GM08714 (cell line): ENCODE results near the gene NMUR1.

ENCODE experiments used
- H3K4me3 ChIP-seq: fragments of 200-500 bp; sonication (Bioruptor generic); 2 replicates; pipeline ENCODE4 v1.5.1; 2014; ENCODE audit warnings: mild to moderate bottlenecking, low read length, inconsistent platforms
- ZNF274 ChIP-seq: IDR thresholded peaks from 2 replicates; pipeline ENCODE4 v1.6.1; 2012; ENCODE audit warnings: mild to moderate bottlenecking, low read depth, low read length

The NMUR1 gene

GRCh38 chr2:231525248-231526163 lies 4.7 kb downstream of the NMUR1 start:
- no peak for TF ChIP-seq ZNF274
- no peak overlapping the region for H3K4me3 ChIP-seq

DNA sequence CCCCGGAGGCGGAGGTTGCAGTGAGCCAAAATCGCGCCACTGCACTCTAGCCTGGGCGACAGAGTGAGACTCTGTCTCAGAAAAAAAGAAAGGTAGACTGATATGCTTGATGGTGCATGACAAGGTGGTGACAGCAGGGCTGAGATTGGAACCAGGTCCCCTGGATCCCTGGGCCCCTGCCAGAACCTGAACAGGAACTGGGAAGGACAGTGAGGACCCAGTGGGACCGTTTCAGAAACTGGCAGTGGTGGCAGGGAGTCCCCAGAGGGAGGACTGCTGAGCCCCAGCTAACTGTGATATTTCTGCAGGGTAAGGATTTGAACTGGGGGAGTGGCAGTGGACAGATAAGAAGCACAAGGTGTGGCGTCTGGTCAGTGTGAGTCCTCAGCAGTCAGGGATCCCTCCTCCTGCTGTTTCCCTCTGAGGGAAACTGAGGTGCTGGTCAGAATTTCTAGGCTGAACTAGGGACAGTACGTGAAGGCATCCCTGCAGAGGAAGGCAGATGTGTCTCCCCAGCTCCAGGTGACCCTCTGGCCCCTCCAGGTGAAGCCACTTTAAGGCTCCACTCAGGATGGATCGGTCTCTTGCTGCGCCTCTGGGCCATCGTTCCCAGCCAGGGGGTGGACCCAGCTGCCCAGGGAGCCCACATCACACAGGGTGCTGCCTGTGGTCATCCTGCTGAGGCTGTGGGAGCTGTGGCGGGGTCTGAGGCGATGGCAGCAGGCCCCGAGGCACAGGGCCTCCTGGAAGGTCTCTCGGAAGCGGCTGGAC lies 5.6 kb downstream of the NMUR1 start:
- no peak overlapping the region for H3K4me3 ChIP-seq
- TF ChIP-seq ZNF274 = no peak

DNA sequence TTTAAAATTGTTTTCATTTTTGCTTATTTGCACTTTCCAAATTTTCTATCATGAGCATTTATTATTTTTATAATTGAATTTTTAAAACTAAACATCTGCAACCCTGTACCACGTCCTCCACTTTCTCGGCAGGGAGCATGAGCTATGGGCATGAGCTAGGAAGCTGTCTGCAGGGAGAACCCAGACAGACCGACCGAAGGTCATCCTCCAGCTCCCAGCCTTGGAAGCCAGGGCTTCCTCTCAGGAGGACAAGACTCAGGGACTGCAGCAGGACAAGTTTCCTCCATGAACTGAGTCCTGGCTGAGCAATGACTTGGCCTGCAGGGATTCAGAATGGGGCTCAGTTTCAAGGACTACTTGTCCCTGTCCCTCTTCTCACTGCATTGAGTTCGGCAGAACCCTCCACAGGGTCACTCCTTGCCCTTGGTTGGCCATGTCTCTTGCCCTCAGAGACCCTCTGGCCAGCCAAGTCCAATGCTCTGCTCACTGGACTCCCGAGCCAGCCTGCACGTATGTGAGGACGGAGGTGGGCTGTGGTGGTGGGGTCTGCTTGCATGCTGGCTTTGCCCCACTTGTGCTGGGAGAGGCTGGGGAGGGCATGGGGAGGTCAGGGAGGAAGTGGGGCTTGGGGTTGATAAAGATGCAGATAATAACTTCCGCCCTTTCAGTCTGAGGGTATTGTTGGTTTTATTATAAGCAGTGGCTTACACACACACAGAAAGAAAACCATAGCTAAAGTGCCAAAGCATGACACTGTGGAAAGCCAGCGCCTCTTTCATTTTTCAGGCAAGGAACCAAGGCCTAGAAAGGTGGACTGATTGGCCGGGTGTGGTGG lies 6.6 kb downstream of the NMUR1 start:
- no peak for TF ChIP-seq ZNF274
- H3K4me3 ChIP-seq = no peak overlapping the region

DNA sequence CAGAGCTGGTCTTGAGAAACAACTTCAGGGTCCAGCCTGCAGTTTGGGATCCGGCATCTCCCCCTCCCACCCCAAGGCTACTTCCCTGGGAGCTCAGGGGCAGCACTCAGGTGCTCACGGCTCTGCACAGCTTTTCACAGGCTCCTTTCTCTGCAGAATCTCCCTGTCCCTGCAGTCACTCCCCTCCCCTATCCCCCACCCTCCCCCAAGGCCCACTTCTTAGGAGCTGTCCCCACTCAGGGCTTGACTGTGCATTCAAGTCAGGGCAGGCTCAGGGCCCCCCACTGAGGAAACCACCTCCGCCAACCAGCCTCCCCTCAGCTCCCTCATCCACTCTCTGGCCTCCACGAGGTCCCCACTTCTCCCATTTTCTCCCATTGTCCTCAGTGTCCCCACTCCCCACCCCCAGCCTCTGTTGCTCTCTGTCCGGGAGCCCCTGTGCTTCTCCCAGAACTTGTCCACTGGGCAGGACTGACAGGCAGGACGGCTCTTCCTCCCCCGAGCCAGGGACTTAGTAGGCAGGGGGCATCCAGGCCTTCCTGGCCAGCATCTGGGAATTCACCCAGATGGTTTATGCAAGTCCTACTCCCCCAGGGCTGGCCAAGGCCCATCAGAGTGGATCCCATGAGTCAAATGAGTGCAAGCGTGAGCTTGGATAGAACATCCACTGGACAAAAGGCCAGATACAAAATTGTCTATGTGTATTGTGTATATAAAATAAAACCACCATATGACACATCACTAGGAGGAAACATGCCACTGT lies 7.6 kb downstream of the NMUR1 start:
- no peak for TF ChIP-seq ZNF274
- H3K4me3 ChIP-seq = no peak overlapping the region

DNA sequence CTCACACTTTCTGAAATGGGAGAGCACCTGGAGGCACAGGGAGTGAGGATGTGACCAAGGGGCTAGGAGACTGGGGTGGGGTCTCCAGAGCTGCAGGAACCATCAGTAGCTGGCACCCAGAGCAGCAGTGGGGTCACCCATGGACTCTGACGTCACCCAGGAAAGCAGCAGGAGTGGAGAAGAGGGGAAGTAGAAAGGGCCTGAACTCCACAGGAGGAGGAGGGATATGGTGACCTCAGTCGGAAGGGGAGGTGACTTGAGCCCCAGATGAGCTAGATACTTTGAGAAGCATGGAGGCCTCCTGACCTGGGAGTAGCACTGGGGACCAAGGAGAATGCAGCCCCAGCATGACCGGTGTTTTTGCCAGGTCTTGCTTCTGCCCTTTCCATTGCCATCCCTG lies 8.8 kb downstream of the NMUR1 start:
- TF ChIP-seq ZNF274 = no peak
- no peak overlapping the region for H3K4me3 ChIP-seq

GRCh38 chr2:231519975-231520555 lies 10.2 kb downstream of the NMUR1 start:
- no peak overlapping the region for H3K4me3 ChIP-seq
- no peak for TF ChIP-seq ZNF274

DNA sequence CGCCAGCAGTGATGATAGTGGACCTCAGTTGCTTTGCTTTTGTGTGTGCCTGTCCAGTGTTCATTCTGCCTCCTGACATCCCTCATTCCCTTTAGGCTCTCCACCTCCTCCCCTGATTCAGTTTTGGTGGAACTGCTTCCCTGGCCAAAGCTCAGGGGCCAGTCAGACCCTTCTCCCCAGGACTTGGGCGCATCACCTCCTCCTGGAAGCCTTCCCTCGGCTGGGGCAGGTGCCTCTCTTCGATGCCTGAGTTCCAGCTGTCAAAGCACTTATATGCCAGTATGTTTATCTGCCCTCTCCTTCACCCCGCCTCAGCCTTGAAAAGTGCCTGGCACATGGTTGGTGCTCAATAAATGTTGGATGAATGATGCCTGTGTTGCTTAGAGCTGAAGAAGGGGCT lies 11.5 kb downstream of the NMUR1 start:
- no peak for TF ChIP-seq ZNF274
- H3K4me3 ChIP-seq = no peak overlapping the region

DNA sequence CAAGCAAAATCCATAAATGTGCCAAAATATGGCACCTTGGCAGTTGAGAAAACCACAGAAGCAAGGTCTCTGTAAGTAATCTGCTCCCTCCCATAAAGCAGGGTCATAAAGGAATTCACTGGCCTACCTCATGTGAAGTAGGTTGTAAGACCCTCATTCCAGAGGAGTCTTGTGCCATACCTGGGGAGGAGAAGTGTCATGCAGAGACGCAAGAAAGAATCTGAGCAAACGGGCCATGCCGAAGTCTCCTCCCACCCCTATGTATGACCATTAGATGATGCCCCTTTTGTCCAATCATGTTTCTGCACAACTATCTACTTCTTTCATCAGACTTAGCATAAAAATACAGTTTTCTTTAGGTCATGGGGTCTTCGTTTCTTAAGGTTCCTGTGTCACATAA lies 14.6 kb downstream of the NMUR1 start:
- no peak overlapping the region for H3K4me3 ChIP-seq
- no peak for TF ChIP-seq ZNF274

GRCh38 chr2:231514951-231515297 lies 15.3 kb downstream of the NMUR1 start:
- no peak for TF ChIP-seq ZNF274
- peak overlapping the region; percentile 63; the same call in 1 of the 2 replicates for H3K4me3 ChIP-seq

- no peak for TF ChIP-seq ZNF274
- H3K4me3 ChIP-seq = peak overlapping the region; percentile 98
Observed at GRCh38 chr2:231514225-231514950, 15.9 kb downstream of the NMUR1 start.

GRCh38 chr2:231513746-231514224 lies 16.5 kb downstream of the NMUR1 start:
- H3K4me3 ChIP-seq = peak overlapping the region; percentile 98
- TF ChIP-seq ZNF274 = no peak

DNA sequence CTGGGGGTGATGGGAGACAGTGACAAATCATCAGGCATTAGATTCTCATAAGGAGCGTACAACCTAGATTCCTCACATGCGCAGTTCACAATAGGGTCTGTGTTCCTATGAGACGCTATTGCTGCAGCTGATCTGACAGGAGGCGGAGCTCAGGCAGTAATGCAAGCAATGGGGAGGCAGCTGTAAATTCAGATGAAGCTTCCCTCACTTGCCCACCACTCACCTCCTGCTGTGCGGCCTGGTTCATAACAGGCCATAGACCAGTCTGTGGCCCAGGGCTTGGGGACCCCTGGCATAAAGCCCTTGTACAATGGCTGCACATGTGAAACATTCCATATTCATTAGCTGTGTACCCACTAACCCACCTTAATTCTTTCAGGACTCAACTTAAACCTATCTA lies 18.0 kb downstream of the NMUR1 start:
- no peak for TF ChIP-seq ZNF274
- H3K4me3 ChIP-seq = no peak overlapping the region
